ENCODE results near the gene ASMT. TPM values are rescaled to one million over a fixed set of nuclear protein-coding genes. Genes with fewer than 3 reads are reported as not detected.
"Not testable (repeated sequence)": the region's sequence is repeated elsewhere in the genome, so short reads cannot be mapped to it uniquely, and the experiment has no call there.

ASMT gene
- total RNA-seq, 4 donors from 2014 or later, result 0.63 to 4.7 TPM; not detected in 2

DNA sequence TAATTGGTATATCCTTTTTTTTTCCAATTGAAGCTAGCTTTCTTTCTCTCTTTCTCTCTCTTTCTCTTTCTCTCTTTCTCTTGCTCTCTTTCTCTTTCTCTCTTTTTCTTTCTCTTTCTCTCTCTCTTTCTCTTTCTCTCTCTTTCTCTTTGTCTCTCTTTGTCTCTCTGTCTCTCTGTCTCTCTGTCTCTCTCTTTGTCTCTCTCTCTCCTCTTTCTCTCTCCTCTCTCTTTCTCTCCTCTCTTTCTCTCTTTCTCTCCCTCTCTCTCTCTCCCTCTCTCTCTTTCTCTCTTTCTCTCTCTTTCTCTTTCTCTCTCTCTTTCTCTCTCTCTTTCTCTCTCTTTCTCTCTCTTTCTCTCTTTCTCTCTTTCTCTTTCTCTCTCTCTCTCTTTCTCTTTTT lies 66.6 kb downstream of the ASMT start:
- TF ChIP-seq EP300 (IDR thresholded peaks at IDR 0.05) (no peak), POLR2A (IDR thresholded peaks at IDR 0.05) (no peak)
- TF ChIP-seq, protein P1, sequence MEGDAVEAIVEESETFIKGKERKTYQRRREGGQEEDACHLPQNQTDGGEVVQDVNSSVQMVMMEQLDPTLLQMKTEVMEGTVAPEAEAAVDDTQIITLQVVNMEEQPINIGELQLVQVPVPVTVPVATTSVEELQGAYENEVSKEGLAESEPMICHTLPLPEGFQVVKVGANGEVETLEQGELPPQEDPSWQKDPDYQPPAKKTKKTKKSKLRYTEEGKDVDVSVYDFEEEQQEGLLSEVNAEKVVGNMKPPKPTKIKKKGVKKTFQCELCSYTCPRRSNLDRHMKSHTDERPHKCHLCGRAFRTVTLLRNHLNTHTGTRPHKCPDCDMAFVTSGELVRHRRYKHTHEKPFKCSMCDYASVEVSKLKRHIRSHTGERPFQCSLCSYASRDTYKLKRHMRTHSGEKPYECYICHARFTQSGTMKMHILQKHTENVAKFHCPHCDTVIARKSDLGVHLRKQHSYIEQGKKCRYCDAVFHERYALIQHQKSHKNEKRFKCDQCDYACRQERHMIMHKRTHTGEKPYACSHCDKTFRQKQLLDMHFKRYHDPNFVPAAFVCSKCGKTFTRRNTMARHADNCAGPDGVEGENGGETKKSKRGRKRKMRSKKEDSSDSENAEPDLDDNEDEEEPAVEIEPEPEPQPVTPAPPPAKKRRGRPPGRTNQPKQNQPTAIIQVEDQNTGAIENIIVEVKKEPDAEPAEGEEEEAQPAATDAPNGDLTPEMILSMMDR (IDR thresholded peaks at IDR 0.05), result no peak
- peaks cover 0 to 11% (median 0%) of the 10 kb centered on the region in 4 donors for H3K9me3 ChIP-seq
- DNase-seq (ENCODE audit: low spot score in 2 of 2), result no peak

DNA sequence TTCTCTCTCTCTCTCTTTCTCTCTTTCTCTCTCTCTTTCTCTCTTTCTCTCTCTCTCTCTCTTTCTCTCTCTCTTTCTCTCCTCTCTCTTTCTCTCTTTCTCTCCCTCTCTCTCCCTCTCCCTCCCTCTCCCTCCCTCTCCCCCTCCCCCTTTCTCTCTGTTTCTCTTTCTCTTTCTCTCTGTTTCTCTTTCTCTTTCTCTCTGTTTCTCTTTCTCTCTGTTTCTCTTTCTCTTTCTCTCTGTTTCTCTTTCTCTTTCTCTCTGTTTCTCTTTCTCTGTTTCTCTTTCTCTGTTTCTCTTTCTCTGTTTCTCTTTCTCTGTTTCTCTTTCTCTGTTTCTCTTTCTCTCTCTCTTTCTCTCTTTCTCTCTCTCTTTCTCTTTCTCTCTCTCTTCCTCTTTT lies 67.0 kb downstream of the ASMT start:
- H3K27ac ChIP-seq; DNase-seq (ENCODE audit: low spot score in 2 of 2): not testable (repeated sequence)

More for the DNA sequence above, 66.6 kb downstream of the ASMT start:
- Histone ChIP-seq H3K27ac (no peak overlapping the region), H3K4me3 (no peak overlapping the region), H3K27me3 (no peaks in the 10 kb centered on the region), H3K4me1 (no peaks in the 10 kb centered on the region), H3K36me3 (no peaks in the 10 kb centered on the region)

DNA sequence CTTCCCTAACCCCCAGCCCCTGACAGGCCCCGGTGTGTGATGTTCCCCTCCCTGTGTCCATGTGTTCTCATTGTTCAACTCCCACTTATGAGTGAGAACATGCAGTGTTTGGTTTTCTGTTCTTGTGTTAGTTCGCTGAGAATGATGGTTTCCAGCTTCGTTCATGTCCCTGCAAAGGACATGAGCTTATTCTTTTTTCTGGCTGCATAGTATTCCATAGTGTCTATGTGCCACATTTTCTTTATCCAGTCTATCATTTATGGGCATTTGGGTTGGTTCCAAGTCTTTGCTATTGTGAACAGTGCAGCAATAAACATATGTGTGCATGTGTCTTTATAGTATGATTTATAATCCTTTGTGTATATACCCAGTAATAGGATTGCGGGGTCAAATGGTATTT lies 67.6 kb downstream of the ASMT start:
- 92 to 99% methylated on average over 4 of the region's 4 CpGs for WGBS, 2 donors
- H3K4me1 ChIP-seq; H3K36me3 ChIP-seq; H3K27me3 ChIP-seq; H3K27ac ChIP-seq; DNase-seq (ENCODE audit: low spot score in 2 of 2); H3K4me3 ChIP-seq: not testable (repeated sequence)
- H3K9me3 ChIP-seq, result peaks cover 0 to 11% (median 0%) of the 10 kb centered on the region in 4 donors

More for the DNA sequence above, 67.0 kb downstream of the ASMT start:
- H3K4me1 ChIP-seq, H3K36me3 ChIP-seq, H3K4me3 ChIP-seq, H3K27me3 ChIP-seq: not testable (repeated sequence)
- peaks cover 0 to 11% (median 0%) of the 10 kb centered on the region in 4 donors for H3K9me3 ChIP-seq

DNA sequence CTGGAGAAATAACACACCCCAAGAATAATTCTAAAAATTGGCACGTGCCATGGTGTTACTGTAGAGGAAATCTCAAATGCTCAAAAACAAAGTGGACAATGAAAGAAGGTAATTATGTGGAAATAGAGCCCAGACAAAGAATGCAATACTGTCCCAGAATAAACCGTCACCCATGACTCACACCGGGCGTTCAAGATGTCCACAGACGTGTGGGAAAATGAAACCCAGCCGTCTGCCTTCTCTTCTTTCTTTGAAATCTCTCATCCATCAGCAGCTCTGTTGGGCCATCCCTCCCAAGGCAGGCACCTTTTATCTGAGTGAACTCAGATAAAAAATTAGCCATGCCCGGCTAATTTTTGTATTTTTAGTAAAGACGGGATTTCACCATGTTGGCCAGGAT lies 70.0 kb downstream of the ASMT start:
- H3K27ac ChIP-seq; DNase-seq (ENCODE audit: low spot score in 2 of 2); H3K27me3 ChIP-seq; H3K4me1 ChIP-seq; H3K4me3 ChIP-seq; H3K36me3 ChIP-seq: not testable (repeated sequence)
- H3K9me3 ChIP-seq, result peaks cover 0 to 19% (median 0%) of the 10 kb centered on the region in 4 donors
- 48 to 66% methylated on average over 8 of the region's 8 CpGs for WGBS, 2 donors

DNA sequence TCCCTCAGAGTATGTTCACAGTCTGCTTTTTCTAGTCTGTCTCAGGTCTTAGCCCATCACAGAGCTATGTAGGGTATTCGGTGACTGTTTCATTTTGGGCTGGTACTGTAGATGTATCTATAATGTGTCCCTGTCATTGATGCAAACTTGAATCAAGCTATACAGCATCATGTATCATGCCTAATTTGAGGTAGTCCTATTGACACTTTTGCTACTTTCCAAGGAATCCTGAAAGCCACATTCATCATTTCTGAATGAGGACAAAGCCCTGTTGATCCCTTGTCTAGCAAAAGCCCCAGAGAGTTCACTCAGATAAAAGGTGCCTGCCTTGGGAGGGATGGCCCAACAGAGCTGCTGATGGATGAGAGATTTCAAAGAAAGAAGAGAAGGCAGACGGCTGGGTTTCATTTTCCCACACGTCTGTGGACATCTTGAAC lies 70.6 kb downstream of the ASMT start:
- H3K4me1 ChIP-seq; H3K4me3 ChIP-seq; H3K36me3 ChIP-seq; H3K27me3 ChIP-seq; DNase-seq (ENCODE audit: low spot score in 2 of 2); H3K27ac ChIP-seq: not testable (repeated sequence)
- WGBS, 2 donors, result 56 to 59% methylated on average over 3 of the region's 3 CpGs
- peaks cover 0 to 19% (median 0%) of the 10 kb centered on the region in 4 donors for H3K9me3 ChIP-seq

DNA sequence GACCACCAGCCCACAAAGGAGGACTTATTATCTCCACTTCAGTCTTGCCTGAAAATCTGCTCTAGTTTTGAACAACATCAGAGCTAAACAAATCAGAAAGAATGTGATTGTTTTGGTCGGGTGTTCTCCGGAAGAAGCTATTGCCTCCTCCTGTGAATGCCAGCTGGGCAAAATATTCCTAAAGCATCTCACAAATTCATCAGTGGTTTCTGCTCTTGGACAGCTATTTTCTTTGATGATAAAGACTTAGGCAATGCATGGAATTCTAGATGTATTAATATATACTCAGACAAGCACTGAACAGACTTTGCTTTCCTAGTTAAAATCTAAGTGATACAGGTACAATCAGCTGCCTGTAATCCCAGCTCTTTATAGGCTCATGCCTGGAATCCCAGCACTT lies 71.8 kb downstream of the ASMT start:
- Histone ChIP-seq H3K27me3 (no peaks in the 10 kb centered on the region), H3K4me3 (no peak overlapping the region), H3K4me1 (no peaks in the 10 kb centered on the region), H3K36me3 (no peaks in the 10 kb centered on the region), H3K27ac (no peak overlapping the region), H3K9me3 (peaks cover 0 to 22% (median 0%) of the 10 kb centered on the region in 4 donors)
- TF ChIP-seq POLR2A (IDR thresholded peaks at IDR 0.05) (no peak), EP300 (IDR thresholded peaks at IDR 0.05) (no peak)
- 48 to 61% methylated on average over 2 of the region's 2 CpGs for WGBS, 2 donors
- no peak for DNase-seq (ENCODE audit: low spot score in 2 of 2)

Other genes starting within 250 kb of the ASMT start
- gene SLC25A6, start 222.9 kb upstream of the ASMT start, total RNA-seq, result 100 to 1,000 TPM; 220 to 291 (median 250) TPM
- gene ASMTL, start 162.2 kb upstream of the ASMT start, total RNA-seq, result 10 to 100 TPM; 25.1 to 47.2 (median 43.3) TPM
- 1 to 10 TPM in 3 of 4 donors, under 1 TPM in 1; 0.84 to 2.8 (median 1.2) TPM for gene P2RY8, start 77.9 kb upstream of the ASMT start, total RNA-seq
- gene AKAP17A, start 23.5 kb upstream of the ASMT start, total RNA-seq, result 100 to 1,000 TPM in 1 of 4 donors, 10 to 100 TPM in 3; 58.3 to 139 (median 72.6) TPM

Data from tibial nerve (tissue), 4 donors.